ENCODE data around the gene ATG7.

Gene ATG7

GRCh38 chr3:11322931-11323330, 50.7 kb downstream of the ATG7 start:
- DNase-seq (ENCODE audit: low read depth) = no peak
- no peak for TF ChIP-seq CTCF (IDR thresholded peaks at IDR 0.05; ENCODE audit: control insufficient read depth, extremely low read depth, insufficient read depth)

GRCh38 chr3:11323813-11324212, 51.6 kb downstream of the ATG7 start:
- no peak for TF ChIP-seq CTCF (IDR thresholded peaks at IDR 0.05; ENCODE audit: control insufficient read depth, extremely low read depth, insufficient read depth)
- H3K4me3 ChIP-seq (ENCODE audit: low read depth, low read length) = no peak overlapping the region
- DNase-seq (ENCODE audit: low read depth) = no peak

More at GRCh38 chr3:11322931-11323330, 50.7 kb downstream of the ATG7 start:
- H3K4me3 ChIP-seq (ENCODE audit: low read depth, low read length) = no peak overlapping the region

- no peak for DNase-seq (ENCODE audit: low read depth)
- H3K4me3 ChIP-seq (ENCODE audit: low read depth, low read length) = no peak overlapping the region
- TF ChIP-seq CTCF (IDR thresholded peaks at IDR 0.05; ENCODE audit: control insufficient read depth, extremely low read depth, insufficient read depth) = no peak
These were observed 55.4 kb downstream of the ATG7 start for GRCh38 chr3:11327619-11328018.

- DNase-seq (ENCODE audit: low read depth) = no peak
- TF ChIP-seq CTCF (IDR thresholded peaks at IDR 0.05; ENCODE audit: control insufficient read depth, extremely low read depth, insufficient read depth) = no peak
- H3K4me3 ChIP-seq (ENCODE audit: low read depth, low read length) = no peak overlapping the region
These were observed 56.2 kb downstream of the ATG7 start for GRCh38 chr3:11328196-11328945.

- H3K4me3 ChIP-seq (ENCODE audit: low read depth, low read length) = no peak overlapping the region
- no peak for DNase-seq (ENCODE audit: low read depth)
- TF ChIP-seq CTCF (IDR thresholded peaks at IDR 0.05; ENCODE audit: control insufficient read depth, extremely low read depth, insufficient read depth) = no peak
These were observed 57.6 kb downstream of the ATG7 start for GRCh38 chr3:11329777-11330176.

GRCh38 chr3:11331101-11331500, 58.9 kb downstream of the ATG7 start:
- no peak for TF ChIP-seq CTCF (IDR thresholded peaks at IDR 0.05; ENCODE audit: control insufficient read depth, extremely low read depth, insufficient read depth)
- DNase-seq (ENCODE audit: low read depth) = no peak
- H3K4me3 ChIP-seq (ENCODE audit: low read depth, low read length) = no peak overlapping the region
